Osteocyte (in vitro differentiated cells): ENCODE measurements around the gene TPI1. TPM values are rescaled to one million over a fixed set of nuclear protein-coding genes. Genes with fewer than 3 reads are reported as not detected.
"Not testable (repeated sequence)": the region's sequence is repeated elsewhere in the genome, so short reads cannot be mapped to it uniquely, and the experiment has no call there.

Experiments used
- DNase-seq: peaks from one replicate; pipeline ENCODE4 v3.0.0; 2021; ENCODE audit warnings: mixed read lengths; ENCODE audit not compliant: unreplicated experiment; ENCODE audit errors: extremely low spot score
- H3K27ac Mint-ChIP-seq: one replicate; pipeline ENCODE4 v1.8.0; 2021; ENCODE audit warnings: mild to moderate bottlenecking, mixed read lengths; ENCODE audit not compliant: unreplicated experiment
- H3K27me3 Mint-ChIP-seq: one replicate; pipeline ENCODE4 v1.8.0; 2021; ENCODE audit warnings: mixed read lengths; ENCODE audit not compliant: unreplicated experiment
- H3K36me3 Mint-ChIP-seq: one replicate; pipeline ENCODE4 v1.8.0; 2021; ENCODE audit warnings: mixed read lengths; ENCODE audit not compliant: unreplicated experiment
- H3K4me1 Mint-ChIP-seq: one replicate; pipeline ENCODE4 v1.8.0; 2021; ENCODE audit warnings: mixed read lengths; ENCODE audit not compliant: unreplicated experiment
- H3K4me3 Mint-ChIP-seq: one replicate; pipeline ENCODE4 v1.8.0; 2021; ENCODE audit warnings: mild to moderate bottlenecking, moderate library complexity, mixed read lengths; ENCODE audit not compliant: unreplicated experiment
- H3K9me3 Mint-ChIP-seq: one replicate; pipeline ENCODE4 v1.8.0; 2021; ENCODE audit warnings: mixed read lengths; ENCODE audit not compliant: unreplicated experiment
- total RNA-seq: library from RNA; stranded (reverse); gene quantifications from 2 replicates; pipeline ENCODE4 v1.2.1, GENCODE V29; 2021
- TF ChIP-seq, protein P1 (sequence below): fragments of 200-600 bp; sonication (generic); IDR thresholded peaks from 2 replicates; pipeline ENCODE4 v1.5.0; 2021; ENCODE audit warnings: antibody characterized with exemption, mild to moderate bottlenecking, moderate library complexity

Gene TPI1
- total RNA-seq, 1 donor from 2014 or later, result 408 TPM

DNA sequence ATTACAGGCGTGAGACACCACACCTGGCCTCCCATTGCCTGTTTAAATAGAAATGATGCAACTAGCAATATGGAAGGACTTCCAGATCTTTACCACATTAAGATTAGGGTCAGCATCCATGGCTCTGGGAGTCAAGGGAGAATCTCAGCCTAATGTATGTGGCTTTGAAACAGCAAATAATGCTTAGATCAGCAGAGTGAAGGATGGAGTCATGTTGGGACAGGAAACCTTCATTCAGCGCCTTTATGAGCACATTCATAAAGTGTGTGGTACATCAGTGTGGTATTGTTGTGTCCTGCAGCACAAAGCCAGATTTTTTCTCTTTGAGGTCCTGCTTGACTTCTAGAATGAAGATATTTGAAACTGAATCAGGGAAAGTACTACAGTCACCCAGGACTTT lies 21.0 kb downstream of the TPI1 start:
- no peak overlapping the region for H3K4me3 Mint-ChIP-seq
- H3K9me3 Mint-ChIP-seq, result no peaks in the 10 kb centered on the region
- TF ChIP-seq, protein P1, sequence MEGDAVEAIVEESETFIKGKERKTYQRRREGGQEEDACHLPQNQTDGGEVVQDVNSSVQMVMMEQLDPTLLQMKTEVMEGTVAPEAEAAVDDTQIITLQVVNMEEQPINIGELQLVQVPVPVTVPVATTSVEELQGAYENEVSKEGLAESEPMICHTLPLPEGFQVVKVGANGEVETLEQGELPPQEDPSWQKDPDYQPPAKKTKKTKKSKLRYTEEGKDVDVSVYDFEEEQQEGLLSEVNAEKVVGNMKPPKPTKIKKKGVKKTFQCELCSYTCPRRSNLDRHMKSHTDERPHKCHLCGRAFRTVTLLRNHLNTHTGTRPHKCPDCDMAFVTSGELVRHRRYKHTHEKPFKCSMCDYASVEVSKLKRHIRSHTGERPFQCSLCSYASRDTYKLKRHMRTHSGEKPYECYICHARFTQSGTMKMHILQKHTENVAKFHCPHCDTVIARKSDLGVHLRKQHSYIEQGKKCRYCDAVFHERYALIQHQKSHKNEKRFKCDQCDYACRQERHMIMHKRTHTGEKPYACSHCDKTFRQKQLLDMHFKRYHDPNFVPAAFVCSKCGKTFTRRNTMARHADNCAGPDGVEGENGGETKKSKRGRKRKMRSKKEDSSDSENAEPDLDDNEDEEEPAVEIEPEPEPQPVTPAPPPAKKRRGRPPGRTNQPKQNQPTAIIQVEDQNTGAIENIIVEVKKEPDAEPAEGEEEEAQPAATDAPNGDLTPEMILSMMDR, result no peak
- no peak for DNase-seq
- H3K27me3 Mint-ChIP-seq, result no peaks in the 10 kb centered on the region
- H3K36me3 Mint-ChIP-seq, result no peaks in the 10 kb centered on the region
- peaks cover 14% of the 10 kb centered on the region for H3K4me1 Mint-ChIP-seq
- H3K27ac Mint-ChIP-seq, result no peak overlapping the region

DNA sequence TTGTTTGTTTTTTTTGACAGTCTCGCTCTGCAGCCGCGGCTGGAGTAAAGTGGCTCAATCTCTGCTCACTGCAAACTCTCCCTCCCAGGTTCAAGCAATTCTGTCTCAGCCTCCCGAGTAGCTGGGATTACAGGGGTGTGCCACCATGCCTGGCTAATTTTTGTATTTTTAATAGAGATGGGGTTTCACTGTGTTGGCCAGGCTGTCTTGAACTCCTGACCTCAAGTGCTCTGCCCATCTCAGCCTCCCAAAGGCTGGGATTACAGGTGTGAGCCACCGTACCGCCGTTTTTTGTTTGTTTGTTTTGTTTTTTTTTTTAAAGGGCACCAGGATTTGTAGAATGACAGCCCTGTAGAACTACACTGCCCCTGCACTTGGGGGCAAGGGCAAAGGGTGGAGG lies 21.5 kb downstream of the TPI1 start:
- H3K27ac Mint-ChIP-seq, H3K4me3 Mint-ChIP-seq, DNase-seq, H3K27me3 Mint-ChIP-seq, H3K36me3 Mint-ChIP-seq, H3K9me3 Mint-ChIP-seq: not testable (repeated sequence)
- peaks cover 14% of the 10 kb centered on the region for H3K4me1 Mint-ChIP-seq

DNA sequence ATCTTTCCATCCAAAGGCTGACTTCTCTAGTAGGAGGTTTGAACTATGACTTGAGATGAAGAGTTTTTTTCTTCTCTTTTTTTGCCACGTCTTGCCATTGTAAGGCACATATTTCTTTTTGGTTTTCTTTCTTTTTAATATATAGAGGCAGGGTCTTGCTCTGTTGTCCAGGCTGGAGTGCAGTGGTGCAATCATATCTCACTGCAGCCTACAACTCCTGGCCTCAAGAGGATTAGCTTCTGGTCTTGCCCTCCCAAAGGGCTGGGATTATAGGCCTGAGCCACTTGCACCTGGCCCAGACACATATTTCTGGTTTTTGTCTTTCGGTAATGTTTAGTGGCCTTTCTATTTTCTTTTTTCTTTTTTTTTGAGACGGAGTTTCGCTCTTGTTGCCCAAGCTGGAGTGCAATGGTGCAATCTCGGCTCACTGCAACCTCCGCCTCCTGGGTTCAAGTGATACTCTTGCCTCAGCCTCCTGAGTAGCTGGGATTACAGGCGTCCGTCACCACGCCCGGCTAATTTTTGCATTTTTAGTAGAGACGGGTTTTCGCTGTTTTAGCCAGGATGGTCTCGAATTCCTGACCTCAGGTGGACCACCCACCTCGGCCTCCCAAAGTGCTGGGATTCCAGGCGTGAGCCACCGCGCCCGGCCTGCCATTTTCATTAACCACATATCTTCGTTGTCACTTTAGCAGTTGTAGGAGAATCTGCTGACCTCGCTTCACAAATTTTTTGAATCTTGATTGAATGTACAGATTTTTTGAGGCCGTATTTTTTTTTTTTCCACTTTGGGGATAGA lies 22.6 kb downstream of the TPI1 start:
- peak overlapping the region; percentile 75 for H3K4me3 Mint-ChIP-seq
- H3K4me1 Mint-ChIP-seq, result peaks cover 14% of the 10 kb centered on the region
- not testable (repeated sequence) for H3K36me3 Mint-ChIP-seq, H3K9me3 Mint-ChIP-seq, DNase-seq, H3K27me3 Mint-ChIP-seq
- H3K27ac Mint-ChIP-seq, result peak overlapping the region; percentile 98

DNA sequence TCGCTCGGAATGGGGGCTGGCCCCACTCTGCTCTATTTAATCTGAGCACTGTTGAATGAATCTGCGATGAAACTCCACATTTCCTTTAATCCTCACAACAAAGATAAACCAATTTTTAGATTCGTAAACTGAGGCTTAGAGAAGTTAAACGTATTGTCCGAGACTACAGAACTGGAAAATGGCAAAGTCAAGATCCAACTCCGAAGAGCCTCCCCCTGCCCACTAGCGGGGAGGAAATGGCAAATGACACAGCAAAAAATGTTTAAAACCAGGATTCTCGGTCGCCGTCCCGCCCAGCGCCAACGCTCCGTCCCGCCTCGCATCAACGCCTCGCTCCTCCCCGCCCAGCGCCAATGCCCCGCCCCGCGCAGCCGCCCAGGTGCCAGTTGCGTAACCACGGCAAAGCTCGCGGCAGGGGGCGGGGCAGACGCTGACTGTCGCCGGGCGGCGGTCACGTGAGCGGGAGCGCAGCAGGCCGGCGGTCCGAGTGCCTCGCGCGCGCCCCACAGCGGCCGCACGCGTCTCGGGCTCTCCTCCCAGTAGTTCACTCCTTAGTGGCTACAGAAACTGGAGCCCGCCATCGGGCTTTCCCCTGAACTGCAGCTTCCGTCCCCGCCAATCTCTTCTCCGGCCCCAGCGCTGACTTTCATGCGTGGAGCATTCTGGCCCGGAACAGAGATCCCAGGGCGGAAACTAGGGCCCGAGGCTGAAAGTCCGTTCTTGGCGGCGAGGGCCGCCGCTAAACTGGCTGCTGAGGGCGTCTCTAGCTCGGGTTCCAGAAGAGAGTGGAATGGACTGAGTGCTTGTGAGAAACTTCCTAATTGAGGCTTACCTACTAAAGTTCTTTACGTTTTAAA lies 23.7 kb downstream of the TPI1 start:
- peak overlapping the region; percentile 75 for H3K4me3 Mint-ChIP-seq
- no peaks in the 10 kb centered on the region for H3K36me3 Mint-ChIP-seq
- H3K9me3 Mint-ChIP-seq, result no peaks in the 10 kb centered on the region
- peak; percentile 100 for DNase-seq
- no peaks in the 10 kb centered on the region for H3K27me3 Mint-ChIP-seq
- peak overlapping the region; percentile 98 for H3K27ac Mint-ChIP-seq
- TF ChIP-seq, protein P1, result peak; percentile 97
- peaks cover 16% of the 10 kb centered on the region for H3K4me1 Mint-ChIP-seq

DNA sequence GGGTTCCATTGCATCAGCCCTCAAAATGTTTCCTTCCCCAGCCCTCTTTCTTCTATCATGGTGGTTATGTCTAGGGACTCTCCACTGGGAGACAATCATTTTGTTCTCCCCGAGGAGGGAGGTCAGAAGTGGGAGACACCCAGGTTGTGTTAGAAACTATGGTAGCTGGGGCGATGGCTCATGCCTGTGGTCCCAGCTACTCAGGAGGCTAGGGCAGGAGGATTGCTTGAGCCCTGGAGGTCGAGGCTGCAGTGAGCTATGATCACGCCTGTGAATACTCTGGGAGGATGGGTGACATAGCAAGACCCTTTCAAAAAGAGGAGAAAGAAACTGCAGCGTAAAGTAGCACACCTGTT lies 24.3 kb downstream of the TPI1 start:
- Mint-ChIP-seq H3K27ac (peak overlapping the region; percentile 92), H3K9me3 (no peaks in the 10 kb centered on the region), H3K36me3 (no peaks in the 10 kb centered on the region), H3K4me3 (peak overlapping the region; percentile 70), H3K27me3 (no peaks in the 10 kb centered on the region), H3K4me1 (peaks cover 22% of the 10 kb centered on the region)
- TF ChIP-seq, protein P1, result no peak
- DNase-seq, result no peak

DNA sequence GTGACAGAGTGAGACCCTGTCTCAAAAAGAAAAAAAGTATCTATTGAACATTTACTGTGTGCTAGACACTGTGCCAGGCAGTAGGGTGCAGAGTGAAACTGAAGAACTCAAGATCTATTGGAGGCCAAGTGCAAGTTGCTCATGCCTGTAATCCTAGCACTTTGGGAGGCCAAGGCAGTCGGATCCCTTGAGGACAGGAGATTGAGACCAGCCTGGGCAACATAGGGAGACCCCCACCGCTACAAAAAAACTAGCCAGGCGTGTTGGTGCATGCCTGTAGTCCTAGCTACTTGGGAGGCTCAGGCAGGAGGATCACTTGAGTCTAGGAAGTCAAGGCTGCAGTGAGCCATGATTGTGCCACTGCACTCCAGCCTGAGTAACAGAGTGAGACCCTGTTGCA lies 25.4 kb downstream of the TPI1 start:
- H3K4me1 Mint-ChIP-seq, result peaks cover 27% of the 10 kb centered on the region
- H3K27me3 Mint-ChIP-seq, DNase-seq, H3K9me3 Mint-ChIP-seq, H3K27ac Mint-ChIP-seq, H3K36me3 Mint-ChIP-seq, H3K4me3 Mint-ChIP-seq: not testable (repeated sequence)
